ENCODE results near the gene IL1RAPL1.

IL1RAPL1 gene

GRCh38 chrX:28706964-28707363 is 119.7 kb downstream of the IL1RAPL1 start:
- 97% methylated on average over 3 of the region's 4 CpGs for WGBS (ENCODE audit: insufficient coverage)
- no peak overlapping the region for H3K4me3 ChIP-seq (ENCODE audit: control insufficient read depth in 1 of 7, extremely low read depth in 1 of 7, insufficient read depth in 4 of 7, low read depth in 2 of 7, low read length in 6 of 7)
- H3K27ac ChIP-seq (ENCODE audit: insufficient read depth in 1 of 2, low read depth in 1 of 2, low read length in 2 of 2, poor library complexity in 1 of 2, severe bottlenecking in 2 of 2), result no peak overlapping the region
- CTCF ChIA-PET, result no interaction called here
- H3K4me1 ChIP-seq (ENCODE audit: control extremely low read depth in 1 of 4, control insufficient read depth in 4 of 4, insufficient read depth in 4 of 4, low read length in 3 of 4), result no peaks in the 10 kb centered on the region
- POLR2A ChIA-PET, result no interaction called here
- no peaks in the 10 kb centered on the region for H3K27me3 ChIP-seq (replicated peaks in 2 of 5; ENCODE audit: control insufficient read depth in 4 of 5, insufficient read depth in 5 of 5, low read length in 4 of 5)
- H3K9me3 ChIP-seq (ENCODE audit: control extremely low read depth in 1 of 5, control insufficient read depth in 4 of 5, insufficient read depth in 2 of 5, low read depth in 1 of 5, low read length in 4 of 5), result no peaks in the 10 kb centered on the region
- no peak for DNase-seq
- H3K36me3 ChIP-seq (ENCODE audit: control insufficient read depth in 4 of 4, insufficient read depth in 4 of 4, low read length in 3 of 4), result no peaks in the 10 kb centered on the region

- ChIA-PET POLR2A (no interaction called here), CTCF (no interaction called here)
- Histone ChIP-seq H3K4me1 (ENCODE audit: control extremely low read depth in 1 of 4, control insufficient read depth in 4 of 4, insufficient read depth in 4 of 4, low read length in 3 of 4) (no peaks in the 10 kb centered on the region), H3K27ac (ENCODE audit: insufficient read depth in 1 of 2, low read depth in 1 of 2, low read length in 2 of 2, poor library complexity in 1 of 2, severe bottlenecking in 2 of 2) (no peak overlapping the region), H3K4me3 (ENCODE audit: control insufficient read depth in 1 of 7, extremely low read depth in 1 of 7, insufficient read depth in 4 of 7, low read depth in 2 of 7, low read length in 6 of 7) (no peak overlapping the region), H3K27me3 (replicated peaks in 2 of 5; ENCODE audit: control insufficient read depth in 4 of 5, insufficient read depth in 5 of 5, low read length in 4 of 5) (no peaks in the 10 kb centered on the region), H3K9me3 (ENCODE audit: control extremely low read depth in 1 of 5, control insufficient read depth in 4 of 5, insufficient read depth in 2 of 5, low read depth in 1 of 5, low read length in 4 of 5) (no peaks in the 10 kb centered on the region), H3K36me3 (ENCODE audit: control insufficient read depth in 4 of 4, insufficient read depth in 4 of 4, low read length in 3 of 4) (no peaks in the 10 kb centered on the region)
- WGBS (ENCODE audit: insufficient coverage), result 47% methylated on average over 2 of the region's 3 CpGs
- no peak for DNase-seq
These were observed 122.2 kb downstream of the IL1RAPL1 start for GRCh38 chrX:28709421-28709820.

- ChIA-PET CTCF (no interaction called here), POLR2A (no interaction called here)
- H3K9me3 ChIP-seq (ENCODE audit: control extremely low read depth in 1 of 5, control insufficient read depth in 4 of 5, insufficient read depth in 2 of 5, low read depth in 1 of 5, low read length in 4 of 5), result no peaks in the 10 kb centered on the region
- H3K27ac ChIP-seq (ENCODE audit: insufficient read depth in 1 of 2, low read depth in 1 of 2, low read length in 2 of 2, poor library complexity in 1 of 2, severe bottlenecking in 2 of 2), result no peak overlapping the region
- H3K4me1 ChIP-seq (ENCODE audit: control extremely low read depth in 1 of 4, control insufficient read depth in 4 of 4, insufficient read depth in 4 of 4, low read length in 3 of 4), result no peaks in the 10 kb centered on the region
- no peak overlapping the region for H3K4me3 ChIP-seq (ENCODE audit: control insufficient read depth in 1 of 7, extremely low read depth in 1 of 7, insufficient read depth in 4 of 7, low read depth in 2 of 7, low read length in 6 of 7)
- no peak for DNase-seq
- no peaks in the 10 kb centered on the region for H3K36me3 ChIP-seq (ENCODE audit: control insufficient read depth in 4 of 4, insufficient read depth in 4 of 4, low read length in 3 of 4)
- no peaks in the 10 kb centered on the region for H3K27me3 ChIP-seq (replicated peaks in 2 of 5; ENCODE audit: control insufficient read depth in 4 of 5, insufficient read depth in 5 of 5, low read length in 4 of 5)
These were observed 130.6 kb downstream of the IL1RAPL1 start for GRCh38 chrX:28717864-28718263.

- POLR2A ChIA-PET, result no interaction called here
- no peaks in the 10 kb centered on the region for H3K9me3 ChIP-seq (ENCODE audit: control extremely low read depth in 1 of 5, control insufficient read depth in 4 of 5, insufficient read depth in 2 of 5, low read depth in 1 of 5, low read length in 4 of 5)
- WGBS (ENCODE audit: insufficient coverage), result no CpG with 5 or more reads among the region's 1 CpG
- H3K36me3 ChIP-seq (ENCODE audit: control insufficient read depth in 4 of 4, insufficient read depth in 4 of 4, low read length in 3 of 4), result no peaks in the 10 kb centered on the region
- no peaks in the 10 kb centered on the region for H3K27me3 ChIP-seq (replicated peaks in 2 of 5; ENCODE audit: control insufficient read depth in 4 of 5, insufficient read depth in 5 of 5, low read length in 4 of 5)
- CTCF ChIA-PET, result no interaction called here
- no peak overlapping the region for H3K4me3 ChIP-seq (ENCODE audit: control insufficient read depth in 1 of 7, extremely low read depth in 1 of 7, insufficient read depth in 4 of 7, low read depth in 2 of 7, low read length in 6 of 7)
- no peak overlapping the region for H3K27ac ChIP-seq (ENCODE audit: insufficient read depth in 1 of 2, low read depth in 1 of 2, low read length in 2 of 2, poor library complexity in 1 of 2, severe bottlenecking in 2 of 2)
- no peak for DNase-seq
- no peaks in the 10 kb centered on the region for H3K4me1 ChIP-seq (ENCODE audit: control extremely low read depth in 1 of 4, control insufficient read depth in 4 of 4, insufficient read depth in 4 of 4, low read length in 3 of 4)
These were observed 131.2 kb downstream of the IL1RAPL1 start for GRCh38 chrX:28718450-28718849.

GRCh38 chrX:28719620-28720019 is 132.4 kb downstream of the IL1RAPL1 start:
- CTCF ChIA-PET, result no interaction called here
- no CpG with 5 or more reads among the region's 2 CpGs for WGBS (ENCODE audit: insufficient coverage)
- Histone ChIP-seq H3K36me3 (ENCODE audit: control insufficient read depth in 4 of 4, insufficient read depth in 4 of 4, low read length in 3 of 4) (no peaks in the 10 kb centered on the region), H3K9me3 (ENCODE audit: control extremely low read depth in 1 of 5, control insufficient read depth in 4 of 5, insufficient read depth in 2 of 5, low read depth in 1 of 5, low read length in 4 of 5) (no peaks in the 10 kb centered on the region), H3K27me3 (replicated peaks in 2 of 5; ENCODE audit: control insufficient read depth in 4 of 5, insufficient read depth in 5 of 5, low read length in 4 of 5) (no peaks in the 10 kb centered on the region), H3K27ac (ENCODE audit: insufficient read depth in 1 of 2, low read depth in 1 of 2, low read length in 2 of 2, poor library complexity in 1 of 2, severe bottlenecking in 2 of 2) (no peak overlapping the region), H3K4me3 (ENCODE audit: control insufficient read depth in 1 of 7, extremely low read depth in 1 of 7, insufficient read depth in 4 of 7, low read depth in 2 of 7, low read length in 6 of 7) (no peak overlapping the region), H3K4me1 (ENCODE audit: control extremely low read depth in 1 of 4, control insufficient read depth in 4 of 4, insufficient read depth in 4 of 4, low read length in 3 of 4) (no peaks in the 10 kb centered on the region)
- DNase-seq, result no peak
- POLR2A ChIA-PET, result no interaction called here

- Histone ChIP-seq H3K9me3 (ENCODE audit: control extremely low read depth in 1 of 5, control insufficient read depth in 4 of 5, insufficient read depth in 2 of 5, low read depth in 1 of 5, low read length in 4 of 5) (no peaks in the 10 kb centered on the region), H3K27ac (ENCODE audit: insufficient read depth in 1 of 2, low read depth in 1 of 2, low read length in 2 of 2, poor library complexity in 1 of 2, severe bottlenecking in 2 of 2) (no peak overlapping the region), H3K36me3 (ENCODE audit: control insufficient read depth in 4 of 4, insufficient read depth in 4 of 4, low read length in 3 of 4) (no peaks in the 10 kb centered on the region), H3K27me3 (replicated peaks in 2 of 5; ENCODE audit: control insufficient read depth in 4 of 5, insufficient read depth in 5 of 5, low read length in 4 of 5) (no peaks in the 10 kb centered on the region), H3K4me3 (ENCODE audit: control insufficient read depth in 1 of 7, extremely low read depth in 1 of 7, insufficient read depth in 4 of 7, low read depth in 2 of 7, low read length in 6 of 7) (no peak overlapping the region), H3K4me1 (ENCODE audit: control extremely low read depth in 1 of 4, control insufficient read depth in 4 of 4, insufficient read depth in 4 of 4, low read length in 3 of 4) (no peaks in the 10 kb centered on the region)
- 60% methylated on average over 1 of the region's 2 CpGs for WGBS (ENCODE audit: insufficient coverage)
- POLR2A ChIA-PET, result no interaction called here
- DNase-seq, result no peak
- CTCF ChIA-PET, result no interaction called here
These were observed 165.1 kb downstream of the IL1RAPL1 start for GRCh38 chrX:28752330-28752729.

GRCh38 chrX:28756175-28756574 is 168.9 kb downstream of the IL1RAPL1 start:
- 69% methylated on average over 2 of the region's 2 CpGs for WGBS (ENCODE audit: insufficient coverage)
- POLR2A ChIA-PET, result no interaction called here
- H3K27me3 ChIP-seq (replicated peaks in 2 of 5; ENCODE audit: control insufficient read depth in 4 of 5, insufficient read depth in 5 of 5, low read length in 4 of 5), result no peaks in the 10 kb centered on the region

GRCh38 chrX:28756647-28757046 is 169.4 kb downstream of the IL1RAPL1 start:
- no peaks in the 10 kb centered on the region for H3K4me1 ChIP-seq (ENCODE audit: control extremely low read depth in 1 of 4, control insufficient read depth in 4 of 4, insufficient read depth in 4 of 4, low read length in 3 of 4)
- CTCF ChIA-PET, result no interaction called here

More at GRCh38 chrX:28756175-28756574, 168.9 kb downstream of the IL1RAPL1 start:
- Histone ChIP-seq H3K36me3 (ENCODE audit: control insufficient read depth in 4 of 4, insufficient read depth in 4 of 4, low read length in 3 of 4) (no peaks in the 10 kb centered on the region), H3K4me3 (ENCODE audit: control insufficient read depth in 1 of 7, extremely low read depth in 1 of 7, insufficient read depth in 4 of 7, low read depth in 2 of 7, low read length in 6 of 7) (no peak overlapping the region), H3K27ac (ENCODE audit: insufficient read depth in 1 of 2, low read depth in 1 of 2, low read length in 2 of 2, poor library complexity in 1 of 2, severe bottlenecking in 2 of 2) (no peak overlapping the region), H3K4me1 (ENCODE audit: control extremely low read depth in 1 of 4, control insufficient read depth in 4 of 4, insufficient read depth in 4 of 4, low read length in 3 of 4) (no peaks in the 10 kb centered on the region), H3K9me3 (ENCODE audit: control extremely low read depth in 1 of 5, control insufficient read depth in 4 of 5, insufficient read depth in 2 of 5, low read depth in 1 of 5, low read length in 4 of 5) (no peaks in the 10 kb centered on the region)
- CTCF ChIA-PET, result no interaction called here
- DNase-seq, result no peak

More at GRCh38 chrX:28756647-28757046, 169.4 kb downstream of the IL1RAPL1 start:
- POLR2A ChIA-PET, result no interaction called here
- Histone ChIP-seq H3K27ac (ENCODE audit: insufficient read depth in 1 of 2, low read depth in 1 of 2, low read length in 2 of 2, poor library complexity in 1 of 2, severe bottlenecking in 2 of 2) (no peak overlapping the region), H3K36me3 (ENCODE audit: control insufficient read depth in 4 of 4, insufficient read depth in 4 of 4, low read length in 3 of 4) (no peaks in the 10 kb centered on the region), H3K27me3 (replicated peaks in 2 of 5; ENCODE audit: control insufficient read depth in 4 of 5, insufficient read depth in 5 of 5, low read length in 4 of 5) (no peaks in the 10 kb centered on the region), H3K9me3 (ENCODE audit: control extremely low read depth in 1 of 5, control insufficient read depth in 4 of 5, insufficient read depth in 2 of 5, low read depth in 1 of 5, low read length in 4 of 5) (no peaks in the 10 kb centered on the region), H3K4me3 (ENCODE audit: control insufficient read depth in 1 of 7, extremely low read depth in 1 of 7, insufficient read depth in 4 of 7, low read depth in 2 of 7, low read length in 6 of 7) (no peak overlapping the region)
- no peak for DNase-seq
